H1 (cell line): Measurements from ENCODE around the gene PAX5. TPM values are rescaled to one million over a fixed set of nuclear protein-coding genes. Genes with fewer than 3 reads are reported as not detected.

Experiments used
- CTCF ChIA-PET: fragments of 300-600 bp; sonication (Branson Sonifier 250); formaldehyde crosslinking; loops from one replicate; lab custom pipeline; 2021; ENCODE audit not compliant: partially characterized antibody; lab: Charles Lee
- POLR2A ChIA-PET: fragments of 300-600 bp; sonication (Branson Sonifier 250); formaldehyde crosslinking; loops from one replicate; lab custom pipeline; 2021; ENCODE audit warnings: inconsistent platforms; ENCODE audit not compliant: partially characterized antibody; lab: Charles Lee
- DNase-seq, 2 experiments: peaks; one replicate each; pipeline versions ENCODE4 v3.0.0 to v3.0.0-alpha.2; 2010 to 2022; ENCODE audit warnings: low spot score in 2 of 2, low read depth in 1 of 2, mixed read lengths in 1 of 2
- FAIRE-seq: peaks from 2 replicates; lab custom pipeline; 2011; peaks lifted over from hg19 to GRCh38; lab: Jason Lieb, UNC
- H2AFZ ChIP-seq: 2 replicates; pipeline ENCODE4 v1.8.1; 2012; ENCODE audit warnings: low read length, inconsistent platforms
- H2AK5ac ChIP-seq: 2 replicates; pipeline ENCODE4 v1.6.1; 2013; ENCODE audit warnings: low read depth, low read length
- H2BK120ac ChIP-seq: replicated peaks from 2 replicates; pipeline ENCODE3; 2013; ENCODE audit warnings: low read depth, low read length, inconsistent platforms
- H2BK12ac ChIP-seq: 2 replicates; pipeline ENCODE4 v1.6.1; 2013; ENCODE audit warnings: low read depth, low read length
- H2BK15ac ChIP-seq: 2 replicates; pipeline ENCODE4 v1.6.1; 2013; ENCODE audit warnings: low read length
- H2BK20ac ChIP-seq: 2 replicates; pipeline ENCODE4 v1.6.1; 2013; ENCODE audit warnings: low read length
- H2BK5ac ChIP-seq: 2 replicates; pipeline ENCODE4 v1.6.1; 2013; ENCODE audit warnings: low read depth, low read length
- H3K14ac ChIP-seq: 2 replicates; pipeline ENCODE4 v1.6.1; 2013; ENCODE audit warnings: inconsistent platforms; ENCODE audit not compliant: insufficient read length
- H3K18ac ChIP-seq: 2 replicates; pipeline ENCODE4 v1.6.1; 2013; ENCODE audit warnings: low read length; ENCODE audit errors: extremely low read depth
- H3K23ac ChIP-seq: 2 replicates; pipeline ENCODE4 v1.6.1; 2013; ENCODE audit warnings: inconsistent platforms; ENCODE audit not compliant: insufficient read length
- H3K23me2 ChIP-seq: 2 replicates; pipeline ENCODE4 v1.6.1; 2013; ENCODE audit warnings: low read depth, low read length
- H3K27ac ChIP-seq: 2 replicates; pipeline ENCODE4 v1.6.1; 2011; ENCODE audit warnings: low read depth, low read length, inconsistent platforms
- H3K27me3 ChIP-seq, 4 experiments: replicated peaks in 1 of 4; 1 replicate in 1 of 4; 2 replicates in 3 of 4; pipeline versions ENCODE4 v1.6.1 to v1.8.1; 2011 to 2013; ENCODE audit warnings: low read length in 3 of 4, mild to moderate bottlenecking in 3 of 4, inconsistent platforms in 2 of 4, mixed read lengths in 2 of 4, moderate library complexity in 1 of 4; ENCODE audit not compliant: control insufficient read depth in 3 of 4, insufficient read depth in 3 of 4; ENCODE audit errors: extremely low read depth in 1 of 4
- H3K36me3 ChIP-seq, 4 experiments: 2 replicates each; pipeline versions ENCODE4 v1.6.1 to v1.8.1; 2011 to 2013; ENCODE audit warnings: mild to moderate bottlenecking in 4 of 4, low read length in 3 of 4, moderate library complexity in 2 of 4, control low read depth in 1 of 4, inconsistent platforms in 1 of 4; ENCODE audit not compliant: insufficient read depth in 4 of 4, control insufficient read depth in 2 of 4
- H3K4ac ChIP-seq: replicated peaks from 2 replicates; pipeline ENCODE3; 2013; ENCODE audit warnings: low read length, low read depth, mixed read lengths, inconsistent platforms; ENCODE audit not compliant: insufficient read length
- H3K4me1 ChIP-seq, 4 experiments: replicated peaks in 1 of 4; 1 replicate in 1 of 4; 2 replicates in 3 of 4; pipeline versions ENCODE4 v1.6.1 to v1.8.1; 2011 to 2013; ENCODE audit warnings: low read length in 3 of 4, inconsistent platforms in 2 of 4, mixed read lengths in 1 of 4; ENCODE audit not compliant: insufficient read depth in 4 of 4, control insufficient read depth in 3 of 4
- H3K4me2 ChIP-seq, 2 experiments: 2 replicates each; pipeline versions ENCODE4 v1.6.1 to v1.8.1; 2011 to 2013; ENCODE audit warnings: low read depth in 2 of 2, low read length in 2 of 2, control low read depth in 1 of 2, inconsistent platforms in 1 of 2, mild to moderate bottlenecking in 1 of 2; ENCODE audit not compliant: insufficient read depth in 1 of 2
- H3K4me3 ChIP-seq, 4 experiments: fragments of 200-600, 300-600 bp in 1 of 4; sonication (generic), shearing (Covaris generic), sonication (Bioruptor Twin) in 1 of 4; 2 replicates each; pipeline versions ENCODE4 v1.5.1 to v1.8.1; 2011 to 2016; ENCODE audit warnings: low read length in 4 of 4, low read depth in 3 of 4, control low read depth in 2 of 4, inconsistent platforms in 2 of 4, mild to moderate bottlenecking in 2 of 4, mixed read lengths in 1 of 4, moderate library complexity in 1 of 4; ENCODE audit not compliant: insufficient read depth in 2 of 4; ENCODE audit errors: extremely low read depth in 1 of 4
- H3K56ac ChIP-seq: replicated peaks from 2 replicates; pipeline ENCODE3; 2013; ENCODE audit warnings: low read depth, mild to moderate bottlenecking, mixed read lengths, low read length, inconsistent platforms; ENCODE audit not compliant: insufficient read length
- H3K79me1 ChIP-seq: 2 replicates; pipeline ENCODE4 v1.6.1; 2013; ENCODE audit warnings: low read depth, low read length, control low read depth
- H3K79me2 ChIP-seq, 2 experiments: 2 replicates each; pipeline versions ENCODE4 v1.6.1 to v1.8.1; 2012 to 2013; ENCODE audit warnings: low read length in 2 of 2, mild to moderate bottlenecking in 2 of 2, inconsistent platforms in 1 of 2; ENCODE audit not compliant: insufficient read depth in 2 of 2, control insufficient read depth in 1 of 2
- H3K9ac ChIP-seq, 4 experiments: replicated peaks in 1 of 4; 1 replicate in 1 of 4; 2 replicates in 3 of 4; pipeline versions ENCODE4 v1.6.1 to v1.8.1; 2011 to 2013; ENCODE audit warnings: low read depth in 3 of 4, low read length in 3 of 4, control low read depth in 2 of 4, mild to moderate bottlenecking in 2 of 4, moderate library complexity in 2 of 4, inconsistent platforms in 1 of 4; ENCODE audit errors: extremely low read depth in 1 of 4
- H3K9me3 ChIP-seq, 2 experiments: 2 replicates each; pipeline versions ENCODE4 v1.6.1 to v1.8.1; 2012 to 2013; ENCODE audit warnings: mild to moderate bottlenecking in 2 of 2, moderate library complexity in 2 of 2, control low read depth in 1 of 2, inconsistent platforms in 1 of 2, low read depth in 1 of 2, low read length in 1 of 2, mixed read lengths in 1 of 2; ENCODE audit not compliant: insufficient read depth in 2 of 2
- H4K20me1 ChIP-seq, 2 experiments: replicated peaks in 1 of 2; 2 replicates each; pipeline versions ENCODE3 to v1.8.1; 2011 to 2013; ENCODE audit warnings: inconsistent platforms in 2 of 2, low read length in 2 of 2, mild to moderate bottlenecking in 1 of 2; ENCODE audit not compliant: insufficient read depth in 2 of 2, control insufficient read depth in 1 of 2
- H4K5ac ChIP-seq: 2 replicates; pipeline ENCODE4 v1.6.1; 2013; ENCODE audit warnings: low read length, low read depth, mixed read lengths, inconsistent platforms; ENCODE audit not compliant: insufficient read length
- H4K8ac ChIP-seq: 2 replicates; pipeline ENCODE4 v1.8.0; 2013; ENCODE audit warnings: mild to moderate bottlenecking, moderate library complexity, low read length, inconsistent platforms; ENCODE audit not compliant: insufficient read depth; ENCODE audit errors: extremely low read depth
- H4K91ac ChIP-seq: replicated peaks from 2 replicates; pipeline ENCODE3; 2013; ENCODE audit warnings: low read length, mixed read lengths, inconsistent platforms; ENCODE audit not compliant: insufficient read length
- ATF3 ChIP-seq: IDR thresholded peaks from 2 replicates; pipeline ENCODE4 v1.6.1; 2011; ENCODE audit warnings: low read depth, mild to moderate bottlenecking, low read length; ENCODE audit not compliant: insufficient read depth
- MAFK ChIP-seq: IDR thresholded peaks from 2 replicates; pipeline ENCODE4 v1.6.1; 2012; ENCODE audit warnings: low read depth, mild to moderate bottlenecking, improper control_type of control experiment, low read length
- WGBS, 2 experiments: shearing (Covaris generic) in 1 of 2; methylation state at CpG; one replicate each; pipeline versions ENCODE4 v1.1.6 to v1.1.7; 2013 to 2015; ENCODE audit warnings: low lambda C conversion rate in 2 of 2, mixed read lengths in 2 of 2, inconsistent platforms in 1 of 2, low coverage in 1 of 2, missing lambda C conversion rate in 1 of 2; ENCODE audit not compliant: insufficient replicate concordance in 2 of 2, insufficient coverage in 1 of 2, insufficient read length in 1 of 2; ENCODE audit errors: extremely low coverage in 1 of 2, missing lambda C conversion rate in 1 of 2; 5-methylcytosine and 5-hydroxymethylcytosine counted together
- polyA plus RNA-seq, 7 experiments: library from polyadenylated mRNA; depleted of rRNA in 3 of 7; stranded (reverse) in 5 of 7; unstranded in 2 of 7; fragments of >200 nt in 5 of 7; fragments of 200-250 nt in 2 of 7; gene quantifications; 1 replicate in 5 of 7; 2 replicates in 1 of 7; 4 replicates in 1 of 7; pipeline versions ENCODE4 v1.2.1 to v1.2.3, GENCODE V29; 2011 to 2013; ENCODE audit warnings: missing spikeins in 2 of 7, mixed read lengths in 2 of 7
- total RNA-seq: library from RNA; stranded (reverse); fragmentation: NEBNext Ultra II Directional; extraction: Animal tissue kit (Norgen Biotek cat#: 25700); gene quantifications from 2 replicates; pipeline ENCODE4 v1.2.1, GENCODE V29; 2021

Gene PAX5
- total and polyA plus RNA-seq, 2 of the 8 experiments (the other 6 are each of a cell fraction or from before 2014, with no cell fraction given): 0.29 to 0.43 TPM

GRCh38 chr9:36842560-36843530 is 191.2 kb downstream of the PAX5 start:
- Histone ChIP-seq H2BK20ac (peak overlapping the region; percentile 75), H3K79me2 (no peaks in the 10 kb centered on the region), H3K79me1 (no peaks in the 10 kb centered on the region), H3K4me1 (peaks cover 2 to 21% (median 12%) of the 10 kb centered on the region in 4 experiments), H3K14ac (peak overlapping the region; percentile 34), H3K27me3 (no peaks in the 10 kb centered on the region; a peak in 1 of 7 replicates), H3K4me3 (no peak overlapping the region), H3K9ac (no peak overlapping the region), H3K4me2 (peak overlapping the region; percentile 3 to 28; a peak in 1 of 4 replicates), H3K4ac (peak overlapping the region; percentile 86), H3K9me3 (no peaks in the 10 kb centered on the region), H2AK5ac (peak overlapping the region; percentile 84), H4K91ac (peak overlapping the region; percentile 99), H3K36me3 (no peaks in the 10 kb centered on the region)
- ChIA-PET POLR2A (interaction anchor here (1.4 kb wide), 1 partner anchor 24 kb away, joined by 3 read pairs; no protein-coding TSS in a partner anchor), CTCF (interaction anchor here (1.0 to 8.8 kb wide), 8 partner anchors 13 to 148 kb away, joined by 3 to 69 read pairs (median 5); no protein-coding TSS in a partner anchor)
- no peak for DNase-seq
- WGBS, 2 experiments: 78% methylated on average over 25 of the region's 28 CpGs; no CpG with 5 or more reads in 1 of the 2 experiments
- no peak for TF ChIP-seq ATF3
- peak; percentile 6; the same call in 1 of the 2 replicates for TF ChIP-seq MAFK
- TF ChIP-seq, all 59 proteins: peak for 1
- Histone ChIP-seq H2BK15ac (peak overlapping the region; percentile 16; the same call in 1 of the 2 replicates), H3K18ac (peak overlapping the region; percentile 2; the same call in 1 of the 2 replicates), H2AFZ (0 out of 2 replicates have a peak overlapping the region, but pooled peaks have one; percentile 23), H2BK12ac (peak overlapping the region; percentile 96; the same call in 1 of the 2 replicates), H4K8ac (peak overlapping the region; percentile 28), H3K23me2 (peaks cover 3% of the 10 kb centered on the region), H4K5ac (peak overlapping the region; percentile 7), H2BK120ac (peak overlapping the region; percentile 91), H2BK5ac (peak overlapping the region; percentile 57; the same call in 1 of the 2 replicates), H3K27ac (no peak overlapping the region), H3K23ac (no peak overlapping the region), H3K56ac (no peak overlapping the region), H4K20me1 (peaks cover 0 to 3% of the 10 kb centered on the region in 2 experiments)
- no peak for FAIRE-seq
